Heart left ventricle (tissue), 16 donors: ENCODE measurements around the gene ZNF366. TPM values are rescaled to one million over a fixed set of nuclear protein-coding genes. Genes with fewer than 3 reads are reported as not detected.

Experiments
- ATAC-seq, 4 donors: fragments of 200-7000 bp; cut with Tn5 transposase; one replicate each; pipeline ENCODE4 v1.9.1; 2020 to 2022; ENCODE audit warnings: moderate library complexity in 4 of 4, mild to moderate bottlenecking in 3 of 4, moderate number of reproducible peaks in 1 of 4
- DNase-seq, 5 donors: peaks; one replicate each; pipeline ENCODE4 v3.0.0-alpha.2; 2020
- H3K27ac ChIP-seq, 12 donors: fragments of 200-600 bp; sonication (generic) in 4 of 12; one replicate each; pipeline versions ENCODE4 v1.5.0 to v1.8.0; 2016 to 2022; ENCODE audit warnings: mild to moderate bottlenecking in 2 of 12
- H3K27me3 ChIP-seq, 9 donors: fragments of 200-600 bp; sonication (generic) in 2 of 9; one replicate each; pipeline versions ENCODE4 v1.5.1 to v1.8.0; 2016 to 2022; ENCODE audit warnings: mild to moderate bottlenecking in 3 of 9
- H3K36me3 ChIP-seq, 9 donors: fragments of 200-600 bp; sonication (generic) in 2 of 9; one replicate each; pipeline versions ENCODE4 v1.5.0 to v1.8.0; 2018 to 2022; ENCODE audit warnings: mild to moderate bottlenecking in 2 of 9
- H3K4me1 ChIP-seq, 12 donors: fragments of 200-600 bp; sonication (generic) in 4 of 12; one replicate each; pipeline versions ENCODE4 v1.5.0 to v1.8.0; 2016 to 2022; ENCODE audit warnings: mild to moderate bottlenecking in 3 of 12
- H3K4me3 ChIP-seq, 12 donors: fragments of 200-600 bp; sonication (generic) in 4 of 12; one replicate each; pipeline versions ENCODE4 v1.5.0 to v1.8.0; 2017 to 2022; ENCODE audit warnings: mild to moderate bottlenecking in 9 of 12, moderate library complexity in 4 of 12
- H3K9me3 ChIP-seq, 12 donors: fragments of 200-600 bp; sonication (generic) in 4 of 12; one replicate each; pipeline versions ENCODE4 v1.5.0 to v1.8.0; 2016 to 2022; ENCODE audit warnings: mild to moderate bottlenecking in 1 of 12
- POLR2A ChIP-seq, 2 donors: fragments of 450-650 bp; IDR thresholded peaks; one replicate each; pipeline ENCODE4 v1.6.1; 2017; ENCODE audit warnings: antibody characterized with exemption in 2 of 2, mild to moderate bottlenecking in 2 of 2, moderate library complexity in 2 of 2
- WGBS, 4 donors: extraction: QIAGEN DNeasy Blood & Tissue Kit in 2 of 4; methylation state at CpG; one replicate each; pipeline versions ENCODE4 v1.1.5 to v1.1.7; 2013 to 2018; 5-methylcytosine and 5-hydroxymethylcytosine counted together
- intact Hi-C, 10 donors: fragments of 100-400 bp; cut with DNase I; formaldehyde crosslinking; loops; one replicate each; pipeline versions ENCODE4 v1.11.1 to v1.14.2; 2022
- polyA plus RNA-seq, 2 donors: library from polyadenylated mRNA; stranded (reverse); fragments of 200-250 nt; gene quantifications; one replicate each; pipeline ENCODE4 v1.2.3, GENCODE V29; 2013
- total RNA-seq, 9 donors: library from RNA; depleted of rRNA in 2 of 9; stranded (reverse); fragments of >200 nt in 2 of 9; fragmentation: NEBNext Ultra II Directional in 3 of 9; extraction: Animal tissue kit (Norgen Biotek cat#: 25700) in 3 of 9; gene quantifications; one replicate each; pipeline versions ENCODE4 v1.1.0 to v1.2.4, GENCODE V29; 2016 to 2023
- TF ChIP-seq, protein P1 (sequence below), 12 donors: fragments of 200-600 bp; sonication (generic) in 4 of 12; IDR thresholded peaks; one replicate each; pipeline versions ENCODE4 v1.5.0 to v1.8.0; 2018 to 2022; ENCODE audit warnings: antibody characterized with exemption in 12 of 12, mild to moderate bottlenecking in 5 of 12
- donor health status: ischemic (EF 13 %, LVEDD 7.1; RV severe dilation, severe dysfunction).
- donor health status: healthy with polysubstance abuse.
- donor health status: DM: no; HTN: yes; CAD: no.
- donor health status: DM: no; HTN: no; CAD: no.
- donor health status: ischemic (EF 25% LVEDD 6.9; RV normal size, moderate dysfunction).
- donor health status: ischemic (EF 25% LVEDD 5.7; RV mildly dilated, moderate dysfunction).
- donor health status: healthy.
- donor health status: DM: yes; HTN: yes; CAD: no.
- donor health status: ischemic (EF 35%, LVEDD 5.7; RV mildly dilated, moderate dysfunction).
- donor health status: nonischemic (EF 11% LVEDD 7.7; RV severe dilation, severe dysfunction).
- donor health status: DM: yes; HTN: yes; CAD: no.
- donor health status: PGD.
- donor health status: ischemic (EF 29% LVEDD 5.4; RV normal size, mild dysfunction).
- donor health status: nonischemic (EF 23%, LVEDD 6.1; RV moderate dilation, normal function).

The ZNF366 gene
- total and polyA plus RNA-seq, 11 donors = 2.1 to 18.5 (median 5.5) TPM

DNA sequence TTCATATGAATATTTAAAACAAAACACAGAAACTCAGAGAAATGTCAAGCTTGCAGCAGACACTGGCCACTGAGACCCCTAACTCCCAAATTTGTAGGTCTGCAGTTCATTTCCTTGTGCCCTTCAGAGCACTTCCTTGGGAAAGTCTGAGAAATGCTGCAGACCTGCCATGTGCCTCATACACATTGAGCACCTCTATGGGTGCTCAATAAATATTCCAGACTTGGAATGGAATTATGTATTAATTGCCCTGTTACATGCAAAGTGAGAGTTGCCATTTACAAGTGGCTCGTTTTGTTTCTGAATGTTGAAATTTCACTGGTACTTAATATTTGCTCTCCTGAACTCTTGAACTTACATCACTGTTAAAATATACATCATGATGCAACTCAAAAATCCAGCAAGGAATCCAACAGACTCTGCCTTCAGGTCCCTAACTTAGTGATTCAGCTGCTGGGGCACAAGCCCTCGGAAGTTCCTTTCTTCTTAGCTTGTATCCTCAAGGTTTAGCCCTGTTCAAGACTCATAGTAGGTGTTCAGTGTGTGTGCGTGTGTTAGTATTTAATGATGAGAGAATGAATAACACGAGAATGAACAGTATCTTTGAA, 96.4 kb downstream of the ZNF366 start:
- Histone ChIP-seq H3K27ac (no peak overlapping the region), H3K36me3 (no peaks in the 10 kb centered on the region), H3K9me3 (no peaks in the 10 kb centered on the region), H3K4me3 (no peak overlapping the region), H3K27me3 (no peaks in the 10 kb centered on the region), H3K4me1 (peaks cover 0 to 23% (median 0%) of the 10 kb centered on the region in 12 donors)
- TF ChIP-seq, protein P1, sequence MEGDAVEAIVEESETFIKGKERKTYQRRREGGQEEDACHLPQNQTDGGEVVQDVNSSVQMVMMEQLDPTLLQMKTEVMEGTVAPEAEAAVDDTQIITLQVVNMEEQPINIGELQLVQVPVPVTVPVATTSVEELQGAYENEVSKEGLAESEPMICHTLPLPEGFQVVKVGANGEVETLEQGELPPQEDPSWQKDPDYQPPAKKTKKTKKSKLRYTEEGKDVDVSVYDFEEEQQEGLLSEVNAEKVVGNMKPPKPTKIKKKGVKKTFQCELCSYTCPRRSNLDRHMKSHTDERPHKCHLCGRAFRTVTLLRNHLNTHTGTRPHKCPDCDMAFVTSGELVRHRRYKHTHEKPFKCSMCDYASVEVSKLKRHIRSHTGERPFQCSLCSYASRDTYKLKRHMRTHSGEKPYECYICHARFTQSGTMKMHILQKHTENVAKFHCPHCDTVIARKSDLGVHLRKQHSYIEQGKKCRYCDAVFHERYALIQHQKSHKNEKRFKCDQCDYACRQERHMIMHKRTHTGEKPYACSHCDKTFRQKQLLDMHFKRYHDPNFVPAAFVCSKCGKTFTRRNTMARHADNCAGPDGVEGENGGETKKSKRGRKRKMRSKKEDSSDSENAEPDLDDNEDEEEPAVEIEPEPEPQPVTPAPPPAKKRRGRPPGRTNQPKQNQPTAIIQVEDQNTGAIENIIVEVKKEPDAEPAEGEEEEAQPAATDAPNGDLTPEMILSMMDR (IDR thresholded peaks at IDR 0.05) = no peak
- no peak for TF ChIP-seq POLR2A (IDR thresholded peaks at IDR 0.05)
- intact Hi-C loops = no loop called here
- no peak for ATAC-seq
- 88 to 93% (median 91%) methylated on average over 4 of the region's 4 CpGs for WGBS, 4 donors
- DNase-seq = no peak

DNA sequence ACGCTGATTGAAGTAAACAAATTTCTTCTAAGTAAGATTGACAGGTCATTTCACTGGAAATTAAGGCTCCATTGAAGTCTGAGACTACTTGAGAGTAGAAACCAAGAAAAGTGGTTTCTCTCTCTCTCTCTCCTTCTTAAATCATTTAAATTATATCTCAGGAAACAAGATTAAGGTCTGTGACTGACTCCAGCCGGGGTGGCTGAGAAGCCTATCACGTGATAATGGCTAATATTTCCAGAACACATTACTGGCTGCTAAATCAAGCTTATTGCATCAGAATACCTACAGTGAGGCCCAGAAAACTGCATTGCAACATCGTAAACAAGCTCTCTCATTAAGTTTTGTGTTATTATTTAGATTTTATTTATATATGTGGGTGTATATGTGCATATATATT, 98.6 kb downstream of the ZNF366 start:
- no peak for DNase-seq
- WGBS, 4 donors = 40 to 46% (median 45%) methylated on average over 4 of the region's 4 CpGs
- intact Hi-C loops = loop anchor here in 1 of 10 donors (10.0 kb wide), 1 partner anchor 46 kb away; no protein-coding TSS in a partner anchor

DNA sequence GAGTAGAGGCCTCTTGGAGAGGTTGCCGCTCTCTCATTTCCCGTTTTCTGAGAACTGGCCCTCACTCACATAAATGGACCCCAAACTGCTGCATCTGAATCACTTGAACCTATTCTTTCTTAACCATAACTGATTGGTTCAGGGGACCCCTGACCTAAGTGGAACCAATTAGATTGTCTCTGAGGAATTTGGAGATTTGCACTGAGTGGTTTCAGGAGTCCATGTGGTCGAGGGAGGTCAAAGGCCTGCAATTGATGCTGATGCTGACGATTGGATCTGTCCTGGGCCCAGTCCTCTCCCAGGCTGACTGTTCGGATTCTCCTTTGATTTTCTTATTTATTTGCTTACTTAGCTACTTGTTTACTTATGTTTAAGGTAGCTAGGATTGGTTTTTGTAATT, 99.1 kb downstream of the ZNF366 start:
- no peak for DNase-seq
- 92 to 93% (median 93%) methylated on average over 5 of the region's 5 CpGs for WGBS, 4 donors
- no peak overlapping the region for H3K4me3 ChIP-seq
- intact Hi-C loops = loop anchor here in 1 of 10 donors (10.0 kb wide), 1 partner anchor 47 kb away; no protein-coding TSS in a partner anchor
- no peaks in the 10 kb centered on the region for H3K36me3 ChIP-seq
- no peaks in the 10 kb centered on the region for H3K9me3 ChIP-seq
- H3K27me3 ChIP-seq = no peaks in the 10 kb centered on the region
- no peak overlapping the region for H3K27ac ChIP-seq
- ATAC-seq = no peak
- H3K4me1 ChIP-seq = peaks cover 0 to 23% (median 3%) of the 10 kb centered on the region in 12 donors
- no peak for TF ChIP-seq POLR2A (IDR thresholded peaks at IDR 0.05)
- TF ChIP-seq, protein P1 (IDR thresholded peaks at IDR 0.05) = no peak

More for the DNA sequence above, 98.6 kb downstream of the ZNF366 start:
- Histone ChIP-seq H3K27ac (no peak overlapping the region), H3K4me3 (no peak overlapping the region), H3K27me3 (no peaks in the 10 kb centered on the region), H3K9me3 (no peaks in the 10 kb centered on the region), H3K4me1 (peaks cover 0 to 18% (median 0%) of the 10 kb centered on the region in 12 donors), H3K36me3 (no peaks in the 10 kb centered on the region)
- TF ChIP-seq, protein P1 (IDR thresholded peaks at IDR 0.05) = no peak
- no peak for TF ChIP-seq POLR2A (IDR thresholded peaks at IDR 0.05)
- ATAC-seq = peak in 1 of 4 donors; percentile 73

DNA sequence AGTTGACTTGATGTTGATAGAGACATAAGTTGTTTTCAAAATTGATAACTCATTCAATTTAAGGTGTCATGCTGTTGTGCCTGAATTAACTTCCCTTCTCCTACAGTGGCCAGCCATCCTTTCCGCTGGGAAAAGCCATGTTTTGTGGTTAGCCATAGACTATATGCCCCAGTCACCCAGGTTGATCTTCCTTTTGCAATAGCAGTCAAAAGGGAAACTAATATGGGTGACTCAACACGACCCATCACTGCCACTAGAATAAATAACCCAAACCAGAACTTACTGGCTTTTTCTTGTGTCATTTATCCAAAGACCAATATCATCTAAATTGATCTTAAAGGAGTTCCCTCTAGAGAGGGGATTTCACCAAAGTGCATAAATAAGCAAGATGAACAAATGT, 99.7 kb downstream of the ZNF366 start:
- TF ChIP-seq POLR2A (IDR thresholded peaks at IDR 0.05) = no peak
- TF ChIP-seq, protein P1 (IDR thresholded peaks at IDR 0.05) = no peak
- DNase-seq (no peak), ATAC-seq (no peak)
- intact Hi-C loops = loop anchor here in 1 of 10 donors (10.0 kb wide), 1 partner anchor 47 kb away; no protein-coding TSS in a partner anchor
- Histone ChIP-seq H3K27ac (no peak overlapping the region), H3K4me3 (no peak overlapping the region), H3K27me3 (no peaks in the 10 kb centered on the region), H3K4me1 (peaks cover 0 to 29% (median 8%) of the 10 kb centered on the region in 12 donors), H3K9me3 (no peaks in the 10 kb centered on the region), H3K36me3 (no peaks in the 10 kb centered on the region)
- 88 to 96% (median 94%) methylated on average over 2 of the region's 2 CpGs for WGBS, 4 donors
